HG02885 (cell line): ENCODE results near the gene CCR4.
"Not testable (repeated sequence)": the region's sequence is repeated elsewhere in the genome, so short reads cannot be mapped to it uniquely, and the experiment has no call there.

Source experiments
- ATAC-seq: cut with Tn5 transposase; IDR thresholded peaks from one replicate; pipeline ENCODE4 v1.9.1; 2021; ENCODE audit warnings: mild to moderate bottlenecking; ENCODE audit not compliant: unreplicated experiment, poor library complexity

The CCR4 gene

GRCh38 chr3:32950516-32950915 lies 928 bp upstream of the CCR4 start:
- no peak for ATAC-seq

- ATAC-seq = no peak
These were observed 1.1 kb downstream of the CCR4 start for GRCh38 chr3:32952369-32953077.

DNA sequence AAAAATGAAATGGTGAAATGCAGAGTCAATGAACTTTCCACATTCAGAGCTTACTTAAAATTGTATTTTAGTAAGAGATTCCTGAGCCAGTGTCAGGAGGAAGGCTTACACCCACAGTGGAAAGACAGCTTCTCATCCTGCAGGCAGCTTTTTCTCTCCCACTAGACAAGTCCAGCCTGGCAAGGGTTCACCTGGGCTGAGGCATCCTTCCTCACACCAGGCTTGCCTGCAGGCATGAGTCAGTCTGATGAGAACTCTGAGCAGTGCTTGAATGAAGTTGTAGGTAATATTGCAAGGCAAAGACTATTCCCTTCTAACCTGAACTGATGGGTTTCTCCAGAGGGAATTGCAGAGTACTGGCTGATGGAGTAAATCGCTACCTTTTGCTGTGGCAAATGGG lies 3.1 kb downstream of the CCR4 start:
- ATAC-seq = no peak

DNA sequence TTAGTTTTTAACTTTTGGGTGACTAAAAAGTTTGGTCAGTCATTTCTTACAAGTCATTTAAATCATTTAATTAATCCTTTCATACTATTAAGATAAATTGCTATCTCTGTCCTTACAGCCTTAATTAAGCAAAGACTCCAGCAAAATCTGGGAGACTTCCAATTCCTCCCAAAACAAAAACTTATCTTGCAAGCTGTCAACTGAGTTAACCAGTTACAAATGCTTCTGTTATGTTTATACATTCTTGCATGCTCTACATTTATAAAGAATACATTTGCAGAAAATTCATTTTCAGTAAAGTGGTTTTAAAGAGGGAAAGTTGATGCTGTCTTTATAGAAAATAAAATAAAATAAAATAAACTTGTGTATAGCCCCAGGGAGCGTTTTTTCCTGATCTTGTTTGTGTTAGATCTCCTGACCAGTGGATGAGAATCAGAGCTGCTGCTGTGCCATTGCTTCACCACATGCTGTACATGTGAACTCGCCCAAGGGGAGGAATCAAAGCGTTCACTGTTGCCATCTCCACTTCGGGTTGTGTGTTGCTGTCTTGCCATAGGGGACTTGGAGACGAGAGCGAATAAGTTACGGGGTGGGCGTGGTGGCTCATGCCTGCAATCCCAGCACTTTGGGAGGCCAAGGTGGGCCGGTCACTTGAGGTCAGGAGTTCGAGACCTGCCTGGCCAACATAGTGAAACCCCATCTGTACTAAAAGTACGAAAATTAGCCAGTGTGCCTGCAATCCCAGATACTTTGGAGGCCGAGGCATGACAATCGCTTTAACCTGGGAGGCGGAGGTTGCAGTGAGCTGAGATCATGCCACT lies 5.5 kb downstream of the CCR4 start:
- no peak for ATAC-seq

- no peak for ATAC-seq
These were observed 7.1 kb downstream of the CCR4 start for GRCh38 chr3:32958509-32958908.

DNA sequence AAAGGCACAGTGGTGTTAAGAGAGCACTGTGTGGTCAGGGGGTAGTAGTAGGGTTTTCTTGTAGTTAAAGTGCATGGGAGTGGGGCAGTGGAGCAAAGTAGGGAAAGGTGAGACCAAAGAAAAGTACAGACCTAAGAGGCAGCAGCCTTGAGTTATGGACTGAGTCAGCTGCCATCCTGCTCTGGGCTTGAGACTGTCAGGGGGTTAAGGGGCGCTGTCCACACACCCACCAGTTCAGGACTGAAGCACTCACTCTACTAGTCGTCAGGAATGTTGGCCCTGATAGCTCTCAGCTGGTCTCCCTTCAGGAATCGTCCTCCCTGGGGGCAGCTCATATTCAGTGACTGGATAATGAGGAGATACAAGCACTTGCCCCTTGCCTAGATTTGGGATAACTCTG lies 7.9 kb downstream of the CCR4 start:
- ATAC-seq = no peak

GRCh38 chr3:32960404-32961170 lies 9.1 kb downstream of the CCR4 start:
- ATAC-seq = peak; percentile 62

GRCh38 chr3:32961189-32961715 lies 9.8 kb downstream of the CCR4 start:
- no peak for ATAC-seq

- no peak for ATAC-seq
These were observed 12.4 kb downstream of the CCR4 start for GRCh38 chr3:32963871-32964270.

- not testable (repeated sequence) for ATAC-seq
These were observed 13.3 kb downstream of the CCR4 start for GRCh38 chr3:32964781-32965180.

DNA sequence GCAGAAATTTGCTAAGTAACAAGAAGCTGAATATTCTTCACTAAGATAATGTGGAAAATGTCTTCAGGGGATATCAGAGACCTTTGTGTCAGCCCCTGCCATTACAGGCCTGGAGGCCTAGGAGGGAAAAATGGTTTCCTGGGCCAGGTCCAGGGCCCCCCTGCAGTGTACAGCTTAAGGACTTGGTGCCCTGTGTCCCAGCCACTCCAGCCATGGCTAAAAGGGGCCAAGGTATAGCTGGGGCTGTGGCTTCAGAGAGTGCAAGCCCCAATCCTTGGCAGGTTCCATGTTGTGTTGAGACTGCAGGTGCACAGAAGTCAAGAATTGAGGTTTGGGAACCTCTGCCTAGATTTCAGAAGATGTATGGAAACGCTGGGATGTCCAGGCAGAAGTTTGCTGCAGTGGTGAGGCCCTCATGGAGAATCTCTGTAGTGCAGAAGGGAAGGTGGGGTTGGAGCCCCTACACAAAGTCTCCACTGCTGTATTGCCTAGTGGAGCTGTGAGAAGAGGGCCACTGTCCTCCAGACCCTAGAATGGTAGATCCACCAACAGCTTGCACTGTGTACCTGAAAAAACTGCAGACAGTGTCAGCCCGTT lies 14.3 kb downstream of the CCR4 start:
- ATAC-seq = not testable (repeated sequence)

DNA sequence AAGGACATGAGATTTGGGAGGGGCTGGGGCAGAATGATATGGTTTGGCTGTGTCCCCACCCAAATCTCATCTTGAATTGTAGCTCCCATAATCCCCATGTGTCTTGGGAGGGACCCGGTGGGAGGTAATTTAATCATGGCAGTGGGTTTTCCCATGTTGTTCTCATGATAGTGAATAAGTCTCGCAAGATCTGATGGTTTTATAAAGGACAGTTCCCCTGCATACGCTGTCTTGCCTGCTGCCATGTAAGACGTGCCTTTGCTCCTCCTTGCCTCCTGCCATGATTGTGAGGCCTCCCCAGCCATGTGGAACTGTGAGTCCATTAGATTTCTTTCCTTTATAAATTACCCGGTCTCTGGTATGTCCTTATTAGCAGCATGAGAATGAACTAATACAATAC lies 15.2 kb downstream of the CCR4 start:
- ATAC-seq = not testable (repeated sequence)

DNA sequence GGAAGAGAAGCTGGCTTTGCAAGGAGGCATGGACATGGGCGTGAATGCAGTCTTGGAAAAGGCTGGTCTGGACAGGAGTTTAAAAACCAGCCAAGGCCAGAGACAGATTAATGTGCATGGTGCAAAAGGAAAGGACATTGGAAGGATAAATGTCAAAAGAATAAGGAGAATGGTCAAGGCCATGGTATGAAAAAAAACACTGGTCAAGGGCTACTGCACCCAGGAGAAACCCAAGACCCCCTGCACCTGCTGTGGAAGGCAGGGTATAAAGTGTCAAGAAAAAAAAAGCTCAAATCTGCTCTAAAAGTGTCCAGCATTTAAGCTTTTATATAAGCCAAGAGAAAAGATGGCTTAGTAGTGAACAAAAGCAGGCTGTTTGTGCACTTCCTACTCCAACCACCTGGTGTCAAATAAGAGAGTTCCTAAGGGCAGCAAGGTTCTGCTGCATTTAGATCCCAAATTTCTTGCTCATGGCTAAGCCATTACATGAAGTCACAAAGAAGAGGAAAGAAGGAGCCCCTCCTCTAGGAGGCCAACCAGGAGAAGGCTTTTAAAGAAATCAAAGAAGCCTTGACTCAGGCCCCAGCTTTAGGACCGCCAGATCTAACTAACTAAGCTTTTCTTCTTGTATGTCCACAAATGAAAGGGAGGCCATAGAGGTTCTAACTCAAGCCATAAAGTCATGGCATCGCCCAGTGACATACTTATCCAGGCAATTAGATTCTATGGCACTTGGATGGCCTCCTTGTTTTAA lies 16.9 kb downstream of the CCR4 start:
- no peak for ATAC-seq

GRCh38 chr3:32968920-32969389 lies 17.5 kb downstream of the CCR4 start:
- no peak for ATAC-seq

GRCh38 chr3:32969656-32970055 lies 18.2 kb downstream of the CCR4 start:
- no peak for ATAC-seq

DNA sequence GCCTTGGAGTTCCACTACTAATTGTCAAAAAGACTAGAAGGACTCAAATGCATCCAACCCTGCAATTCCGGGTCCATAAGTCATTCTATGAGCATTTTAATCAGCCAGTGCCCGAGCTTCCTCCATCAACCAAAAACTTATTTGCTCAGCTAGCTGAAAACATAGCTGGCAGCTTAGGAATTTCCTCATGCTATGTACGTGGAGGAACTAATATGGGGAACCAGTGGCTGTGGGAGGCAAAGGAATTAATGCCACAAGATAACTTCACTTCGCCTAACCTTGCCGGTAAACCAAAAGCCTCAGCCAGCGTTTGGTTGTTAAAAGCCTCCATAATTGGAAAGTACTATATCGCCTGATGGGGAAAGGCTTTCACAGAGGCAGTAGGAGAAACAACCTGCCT lies 19.8 kb downstream of the CCR4 start:
- ATAC-seq = not testable (repeated sequence)

DNA sequence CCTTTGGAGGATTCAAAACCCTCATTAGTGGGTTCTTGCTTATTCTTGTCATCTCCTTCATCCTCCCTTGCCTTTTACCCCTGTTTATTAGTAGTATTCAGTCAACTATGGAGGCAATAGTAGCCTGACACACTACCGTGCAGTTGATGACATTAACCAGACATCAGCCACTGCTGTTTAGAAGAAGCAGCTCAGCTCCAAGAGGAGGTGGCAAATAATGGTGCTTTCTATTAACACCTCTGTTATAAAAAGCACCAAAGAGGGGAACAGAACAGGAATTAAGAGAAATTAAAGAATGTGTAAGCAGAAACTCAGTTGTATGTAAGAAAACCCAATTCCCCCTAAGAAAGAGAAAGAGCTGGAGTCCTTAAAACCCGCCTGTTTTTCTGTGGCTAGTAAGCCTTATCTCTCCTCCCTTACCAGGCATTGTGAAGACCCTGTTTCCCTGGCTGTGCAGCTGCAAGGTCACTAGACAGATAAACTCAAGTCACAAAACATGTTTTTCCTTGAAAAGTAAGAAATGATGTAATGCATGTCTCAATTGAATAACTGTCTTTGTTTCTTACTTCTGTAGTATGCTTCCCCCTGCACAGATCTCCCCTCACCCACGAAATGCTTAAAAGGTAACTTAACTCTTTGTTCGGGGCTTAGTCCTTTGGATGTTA lies 21.2 kb downstream of the CCR4 start:
- no peak for ATAC-seq

GRCh38 chr3:32973982-32974381 lies 22.5 kb downstream of the CCR4 start:
- ATAC-seq = peak; percentile 96
